ENCODE measurements around the gene CCNJ.

DNA sequence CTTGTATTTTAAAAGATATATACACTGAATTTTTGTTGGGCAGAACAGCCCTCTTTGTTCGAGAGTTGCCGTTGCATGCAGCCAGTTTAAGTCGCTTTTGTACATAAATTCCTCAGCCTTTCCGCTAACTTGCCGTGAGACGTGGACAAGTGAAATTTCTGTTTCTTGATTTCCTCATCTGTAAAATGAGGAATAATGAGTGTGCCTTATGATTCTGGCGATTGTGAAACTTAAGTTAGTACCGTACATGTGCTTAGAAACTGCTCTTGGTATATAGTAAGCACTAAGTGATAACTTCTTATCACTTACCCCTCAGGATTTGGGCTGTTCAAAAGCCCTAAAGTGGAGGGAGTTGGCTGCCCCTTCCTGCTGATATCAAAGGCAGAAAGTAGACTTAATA is 1.4 kb downstream of the CCNJ start:
- TF ChIP-seq, protein P1, sequence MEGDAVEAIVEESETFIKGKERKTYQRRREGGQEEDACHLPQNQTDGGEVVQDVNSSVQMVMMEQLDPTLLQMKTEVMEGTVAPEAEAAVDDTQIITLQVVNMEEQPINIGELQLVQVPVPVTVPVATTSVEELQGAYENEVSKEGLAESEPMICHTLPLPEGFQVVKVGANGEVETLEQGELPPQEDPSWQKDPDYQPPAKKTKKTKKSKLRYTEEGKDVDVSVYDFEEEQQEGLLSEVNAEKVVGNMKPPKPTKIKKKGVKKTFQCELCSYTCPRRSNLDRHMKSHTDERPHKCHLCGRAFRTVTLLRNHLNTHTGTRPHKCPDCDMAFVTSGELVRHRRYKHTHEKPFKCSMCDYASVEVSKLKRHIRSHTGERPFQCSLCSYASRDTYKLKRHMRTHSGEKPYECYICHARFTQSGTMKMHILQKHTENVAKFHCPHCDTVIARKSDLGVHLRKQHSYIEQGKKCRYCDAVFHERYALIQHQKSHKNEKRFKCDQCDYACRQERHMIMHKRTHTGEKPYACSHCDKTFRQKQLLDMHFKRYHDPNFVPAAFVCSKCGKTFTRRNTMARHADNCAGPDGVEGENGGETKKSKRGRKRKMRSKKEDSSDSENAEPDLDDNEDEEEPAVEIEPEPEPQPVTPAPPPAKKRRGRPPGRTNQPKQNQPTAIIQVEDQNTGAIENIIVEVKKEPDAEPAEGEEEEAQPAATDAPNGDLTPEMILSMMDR (IDR thresholded peaks at IDR 0.05; ENCODE audit: low read depth, low read length, poor library complexity, severe bottlenecking), result no peak
- no peak for TF ChIP-seq EZH2phosphoT487 (IDR thresholded peaks at IDR 0.05; ENCODE audit: borderline replicate concordance, low read length)

Measured in DOHH2 (cell line).